Right lung (tissue), 5 donors: ENCODE data around the gene SYT11. TPM values are rescaled to one million over a fixed set of nuclear protein-coding genes. Genes with fewer than 3 reads are reported as not detected.

Experiments used
- DNase-seq, 2 donors: peaks; one replicate each; pipeline ENCODE4 v3.0.0-alpha.2; 2013
- polyA plus RNA-seq, 5 donors: library from polyadenylated mRNA; unstranded; fragments of 120-200 nt; gene quantifications; one replicate each; pipeline versions ENCODE4 v1.2.1 to v1.2.3, GENCODE V29; 2013; ENCODE audit warnings: inconsistent platforms in 1 of 5, low replicate concordance in 1 of 5; ENCODE audit not compliant: insufficient read length in 5 of 5, insufficient read depth in 1 of 5

Gene SYT11
- polyA plus RNA-seq, 5 donors: 8.7 to 13.8 (median 13.1) TPM

GRCh38 chr1:155934097-155934935 is 74.9 kb downstream of the SYT11 start, which contains the start of gene KHDC4:
KHDC4 (minus strand) TSS chr1:155934413; CDS start chr1:155934373, 40 bp downstream.
- DNase-seq: peak; percentile 95 to 97

Other genes with a start within 250 kb of the SYT11 start
- gene MSTO1, start 249.3 kb upstream of the SYT11 start, polyA plus RNA-seq: 10 to 100 TPM; 53.6 to 77.1 (median 70.3) TPM
- 10 to 100 TPM; 75.9 to 89.1 (median 83.6) TPM for gene YY1AP1, start 170.8 kb upstream of the SYT11 start, polyA plus RNA-seq
- gene DAP3, start 170.5 kb upstream of the SYT11 start, polyA plus RNA-seq: 100 to 1,000 TPM; 115 to 141 (median 135) TPM
- gene GON4L, start 2.4 kb upstream of the SYT11 start, polyA plus RNA-seq: 10 to 100 TPM; 47.3 to 64.9 (median 61.8) TPM
- 10 to 100 TPM; 40.1 to 53.1 (median 48.8) TPM for gene RIT1, start 51.8 kb downstream of the SYT11 start, polyA plus RNA-seq
- gene KHDC4, start 74.8 kb downstream of the SYT11 start, polyA plus RNA-seq: 10 to 100 TPM; 62.3 to 92.7 (median 70.7) TPM
- gene RXFP4, start 82.1 kb downstream of the SYT11 start, polyA plus RNA-seq: under 1 TPM in 4 of 5 donors, not detected in 1; 0.09 to 0.34 (median 0.22) TPM
- gene ARHGEF2, start 119.0 kb downstream of the SYT11 start, polyA plus RNA-seq: 100 to 1,000 TPM; 179 to 260 (median 212) TPM
- gene SSR2, start 161.4 kb downstream of the SYT11 start, polyA plus RNA-seq: 100 to 1,000 TPM; 493 to 557 (median 530) TPM
- gene UBQLN4, start 194.2 kb downstream of the SYT11 start, polyA plus RNA-seq: 10 to 100 TPM; 57.6 to 71.5 (median 63.0) TPM
- 10 to 100 TPM; 38.2 to 54.2 (median 44.5) TPM for gene LAMTOR2, start 195.2 kb downstream of the SYT11 start, polyA plus RNA-seq
- 10 to 100 TPM; 53.6 to 71.0 (median 66.5) TPM for gene RAB25, start 201.6 kb downstream of the SYT11 start, polyA plus RNA-seq
- gene MEX3A, start 222.9 kb downstream of the SYT11 start, polyA plus RNA-seq: 10 to 100 TPM; 44.1 to 53.0 (median 48.9) TPM